ENCODE data around the gene LZTFL1.

GRCh38 chr3:45890405-45890804, 48.5 kb upstream of the LZTFL1 start:
- TF ChIP-seq CTCF (conservative IDR thresholded peaks at IDR 0.05 in 1 of 2, IDR thresholded peaks at IDR 0.05 in 1 of 2; ENCODE audit: low read depth in 1 of 2, low read length in 2 of 2) (no peak), EZH2 (IDR thresholded peaks at IDR 0.05; ENCODE audit: low read length, missing control alignments) (no peak)

Measured in fibroblast of lung (primary cell).